Nephron (organoid): ENCODE results near the gene JPH2.

Source experiments
- H3K27ac Mint-ChIP-seq, 3 experiments: 2 replicates each; pipeline ENCODE4 v1.8.0; 2020; ENCODE audit warnings: mixed read lengths in 3 of 3, mild to moderate bottlenecking in 2 of 3, moderate library complexity in 1 of 3
- H3K27me3 Mint-ChIP-seq: 2 replicates; pipeline ENCODE4 v1.8.0; 2021; ENCODE audit warnings: low read depth, mild to moderate bottlenecking, moderate library complexity, mixed read lengths
- H3K36me3 Mint-ChIP-seq: 2 replicates; pipeline ENCODE4 v1.8.0; 2020; ENCODE audit warnings: low read depth, mixed read lengths
- H3K4me1 Mint-ChIP-seq: 2 replicates; pipeline ENCODE4 v1.8.0; 2020; ENCODE audit warnings: mixed read lengths
- H3K4me3 Mint-ChIP-seq, 3 experiments: 2 replicates each; pipeline ENCODE4 v1.8.0; 2020; ENCODE audit warnings: mild to moderate bottlenecking in 3 of 3, mixed read lengths in 3 of 3, moderate library complexity in 2 of 3
- H3K9me3 Mint-ChIP-seq: 2 replicates; pipeline ENCODE4 v1.8.0; 2020; ENCODE audit warnings: mixed read lengths
- TF ChIP-seq, protein P1 (sequence below), 3 experiments: fragments of 200-600 bp; sonication (generic); IDR thresholded peaks; one replicate each; pipeline ENCODE4 v1.5.0; 2021; ENCODE audit warnings: antibody characterized with exemption in 3 of 3; ENCODE audit not compliant: unreplicated experiment in 3 of 3

JPH2 gene

GRCh38 chr20:44171775-44172571 is 15.0 kb downstream of the JPH2 start:
- Mint-ChIP-seq H3K9me3 (no peaks in the 10 kb centered on the region), H3K27ac (peak overlapping the region; percentile 1 to 50 (median 35)), H3K4me3 (peak overlapping the region in 1 of 3 experiments; percentile 18), H3K36me3 (no peaks in the 10 kb centered on the region), H3K4me1 (peaks cover 71% of the 10 kb centered on the region), H3K27me3 (no peaks in the 10 kb centered on the region)
- TF ChIP-seq, protein P1, sequence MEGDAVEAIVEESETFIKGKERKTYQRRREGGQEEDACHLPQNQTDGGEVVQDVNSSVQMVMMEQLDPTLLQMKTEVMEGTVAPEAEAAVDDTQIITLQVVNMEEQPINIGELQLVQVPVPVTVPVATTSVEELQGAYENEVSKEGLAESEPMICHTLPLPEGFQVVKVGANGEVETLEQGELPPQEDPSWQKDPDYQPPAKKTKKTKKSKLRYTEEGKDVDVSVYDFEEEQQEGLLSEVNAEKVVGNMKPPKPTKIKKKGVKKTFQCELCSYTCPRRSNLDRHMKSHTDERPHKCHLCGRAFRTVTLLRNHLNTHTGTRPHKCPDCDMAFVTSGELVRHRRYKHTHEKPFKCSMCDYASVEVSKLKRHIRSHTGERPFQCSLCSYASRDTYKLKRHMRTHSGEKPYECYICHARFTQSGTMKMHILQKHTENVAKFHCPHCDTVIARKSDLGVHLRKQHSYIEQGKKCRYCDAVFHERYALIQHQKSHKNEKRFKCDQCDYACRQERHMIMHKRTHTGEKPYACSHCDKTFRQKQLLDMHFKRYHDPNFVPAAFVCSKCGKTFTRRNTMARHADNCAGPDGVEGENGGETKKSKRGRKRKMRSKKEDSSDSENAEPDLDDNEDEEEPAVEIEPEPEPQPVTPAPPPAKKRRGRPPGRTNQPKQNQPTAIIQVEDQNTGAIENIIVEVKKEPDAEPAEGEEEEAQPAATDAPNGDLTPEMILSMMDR (IDR thresholded peaks at IDR 0.05; ENCODE audit: unreplicated experiment in 3 of 3), result no peak

DNA sequence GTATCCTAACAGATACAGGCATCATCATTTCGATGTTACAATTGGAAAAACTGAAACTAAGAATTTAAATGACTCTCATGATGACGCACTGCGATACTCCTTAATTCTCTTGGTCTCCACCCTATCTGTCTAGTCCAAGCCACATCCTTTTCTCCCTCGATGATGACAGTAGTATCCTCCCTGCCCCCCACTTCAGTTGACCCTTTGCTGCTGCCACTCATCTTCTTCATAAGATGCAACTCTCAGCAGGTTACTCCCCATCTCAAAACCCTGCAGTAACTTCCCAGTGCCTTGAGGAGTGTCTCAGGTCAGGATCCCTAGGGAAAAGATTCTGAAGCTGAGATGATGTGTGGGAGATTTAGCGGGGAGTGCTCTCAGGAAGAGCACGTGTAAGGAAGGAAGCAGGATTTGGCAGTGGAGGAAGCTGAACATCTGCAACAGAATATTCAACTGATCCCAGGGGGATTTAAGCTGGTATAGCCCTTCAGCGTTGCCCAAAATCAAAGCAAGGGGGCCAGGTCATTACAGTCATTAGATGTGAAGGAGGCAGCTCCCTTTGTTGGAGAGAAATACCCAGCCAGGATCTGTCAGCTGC is 16.1 kb downstream of the JPH2 start:
- H3K27ac Mint-ChIP-seq, result peak overlapping the region in 2 of 3 experiments; percentile 22 to 50
- H3K4me3 Mint-ChIP-seq, result peak overlapping the region in 1 of 3 experiments; percentile 31
- H3K36me3 Mint-ChIP-seq, result no peaks in the 10 kb centered on the region
- H3K4me1 Mint-ChIP-seq, result peaks cover 74% of the 10 kb centered on the region
- TF ChIP-seq, protein P1 (IDR thresholded peaks at IDR 0.05; ENCODE audit: unreplicated experiment in 3 of 3), result no peak
- no peaks in the 10 kb centered on the region for H3K9me3 Mint-ChIP-seq
- no peaks in the 10 kb centered on the region for H3K27me3 Mint-ChIP-seq

DNA sequence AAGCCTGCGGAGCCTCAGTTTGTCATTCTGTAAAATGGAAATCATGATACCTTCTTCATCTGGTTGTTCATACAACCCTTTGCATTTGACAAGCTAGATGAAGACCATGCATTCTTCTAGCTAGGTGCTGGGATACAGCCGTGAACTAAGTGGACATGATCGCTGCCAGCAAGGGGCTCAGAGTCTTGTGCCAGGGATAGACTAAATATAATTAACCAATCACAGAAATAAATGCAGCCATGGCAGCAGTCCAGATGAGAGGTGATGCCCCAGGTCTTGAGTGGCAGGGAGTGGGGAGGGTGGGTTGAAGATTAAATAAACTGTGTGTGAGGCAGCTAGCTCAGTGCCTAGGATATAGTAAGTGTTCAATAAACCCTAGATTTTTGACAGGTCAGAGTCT is 19.3 kb downstream of the JPH2 start:
- no peaks in the 10 kb centered on the region for H3K36me3 Mint-ChIP-seq

GRCh38 chr20:44166477-44166876 is 20.5 kb downstream of the JPH2 start:
- H3K4me1 Mint-ChIP-seq, result peaks cover 65% of the 10 kb centered on the region
- H3K4me3 Mint-ChIP-seq, result peak overlapping the region in 1 of 3 experiments; percentile 4
- peak overlapping the region in 2 of 3 experiments; percentile 68 to 73 for H3K27ac Mint-ChIP-seq
- H3K27me3 Mint-ChIP-seq, result peaks cover 8% of the 10 kb centered on the region
- no peaks in the 10 kb centered on the region for H3K36me3 Mint-ChIP-seq
- no peaks in the 10 kb centered on the region for H3K9me3 Mint-ChIP-seq
- TF ChIP-seq, protein P1 (IDR thresholded peaks at IDR 0.05; ENCODE audit: unreplicated experiment in 3 of 3), result no peak

More for the DNA sequence above, 19.3 kb downstream of the JPH2 start:
- peaks cover 72% of the 10 kb centered on the region for H3K4me1 Mint-ChIP-seq
- H3K9me3 Mint-ChIP-seq, result no peaks in the 10 kb centered on the region
- peak overlapping the region in 1 of 3 experiments; percentile 4 for H3K4me3 Mint-ChIP-seq
- TF ChIP-seq, protein P1 (IDR thresholded peaks at IDR 0.05; ENCODE audit: unreplicated experiment in 3 of 3), result no peak
- peaks cover 8% of the 10 kb centered on the region for H3K27me3 Mint-ChIP-seq
- H3K27ac Mint-ChIP-seq, result peak overlapping the region in 1 of 3 experiments; percentile 37

GRCh38 chr20:44166008-44166407 is 21.0 kb downstream of the JPH2 start:
- peaks cover 61% of the 10 kb centered on the region for H3K4me1 Mint-ChIP-seq
- TF ChIP-seq, protein P1 (IDR thresholded peaks at IDR 0.05; ENCODE audit: unreplicated experiment in 3 of 3), result no peak
- peaks cover 8% of the 10 kb centered on the region for H3K27me3 Mint-ChIP-seq
- H3K36me3 Mint-ChIP-seq, result no peaks in the 10 kb centered on the region
- peak overlapping the region in 1 of 3 experiments; percentile 4 for H3K4me3 Mint-ChIP-seq
- H3K9me3 Mint-ChIP-seq, result no peaks in the 10 kb centered on the region
- peak overlapping the region in 2 of 3 experiments; percentile 2 to 73 for H3K27ac Mint-ChIP-seq
